T-helper 22 cell (primary cell): Measurements from ENCODE around the gene SUPT3H.
"Not testable (repeated sequence)": the region's sequence is repeated elsewhere in the genome, so short reads cannot be mapped to it uniquely, and the experiment has no call there.

ENCODE experiments used
- DNase-seq: peaks from one replicate; pipeline ENCODE4 v3.0.0-alpha.2; 2020; ENCODE audit warnings: low read depth

The SUPT3H gene

GRCh38 chr6:45174045-45174444, 203.7 kb downstream of the SUPT3H start:
- no peak for DNase-seq

GRCh38 chr6:45171380-45171779, 206.4 kb downstream of the SUPT3H start:
- DNase-seq, result no peak

GRCh38 chr6:45170309-45170708, 207.4 kb downstream of the SUPT3H start:
- DNase-seq, result no peak

- DNase-seq, result no peak
Measured at GRCh38 chr6:45169815-45170214, 207.9 kb downstream of the SUPT3H start.

GRCh38 chr6:45163952-45164766, 213.6 kb downstream of the SUPT3H start:
- DNase-seq, result no peak

GRCh38 chr6:45160305-45160704, 217.4 kb downstream of the SUPT3H start:
- DNase-seq, result no peak

- DNase-seq, result no peak
Measured at GRCh38 chr6:45156075-45156474, 221.7 kb downstream of the SUPT3H start.

GRCh38 chr6:45155341-45155894, 222.3 kb downstream of the SUPT3H start:
- DNase-seq, result no peak

- DNase-seq, result no peak
Measured at GRCh38 chr6:45154679-45155078, 223.1 kb downstream of the SUPT3H start.

- DNase-seq, result no peak
Measured at GRCh38 chr6:45148711-45149341, 228.9 kb downstream of the SUPT3H start.

GRCh38 chr6:45148278-45148677, 229.5 kb downstream of the SUPT3H start:
- DNase-seq, result no peak

- not testable (repeated sequence) for DNase-seq
Measured at GRCh38 chr6:45145658-45146057, 232.1 kb downstream of the SUPT3H start.

GRCh38 chr6:45138765-45139164, 239.0 kb downstream of the SUPT3H start:
- no peak for DNase-seq

- no peak for DNase-seq
Measured at GRCh38 chr6:45136495-45136894, 241.2 kb downstream of the SUPT3H start.

GRCh38 chr6:45132658-45133294, 245.0 kb downstream of the SUPT3H start:
- no peak for DNase-seq

GRCh38 chr6:45132059-45132458, 245.7 kb downstream of the SUPT3H start:
- no peak for DNase-seq

- DNase-seq, result no peak
Measured at GRCh38 chr6:45129051-45129450, 248.7 kb downstream of the SUPT3H start.

- no peak for DNase-seq
Measured at GRCh38 chr6:45127185-45127584, 250.5 kb downstream of the SUPT3H start.

GRCh38 chr6:45126033-45126432, 251.7 kb downstream of the SUPT3H start:
- no peak for DNase-seq

- no peak for DNase-seq
Measured at GRCh38 chr6:45123023-45123422, 254.7 kb downstream of the SUPT3H start.

- DNase-seq, result no peak
Measured at GRCh38 chr6:45118754-45119153, 259.0 kb downstream of the SUPT3H start.

GRCh38 chr6:45116714-45117410, 260.9 kb downstream of the SUPT3H start:
- DNase-seq, result no peak
